H1 (cell line): Measurements from ENCODE around the gene USH1C. TPM values are rescaled to one million over a fixed set of nuclear protein-coding genes. Genes with fewer than 3 reads are reported as not detected.

Experiments used
- BCL11A ChIP-seq, 2 experiments: IDR thresholded peaks; one replicate each; pipeline ENCODE4 v1.6.1; 2011; ENCODE audit warnings: low read depth in 2 of 2, low read length in 2 of 2, mild to moderate bottlenecking in 2 of 2
- CHD2 ChIP-seq: IDR thresholded peaks from 2 replicates; pipeline ENCODE4 v1.6.1; 2012; ENCODE audit warnings: low read length, improper control_type of control experiment
- CHD7 ChIP-seq: fragments of 300-600 bp; sonication (generic); IDR thresholded peaks from 2 replicates; pipeline ENCODE4 v1.7.1; 2012; ENCODE audit warnings: low read length, moderate library complexity, mild to moderate bottlenecking, inconsistent platforms; ENCODE audit not compliant: insufficient replicate concordance
- GTF2F1 ChIP-seq: IDR thresholded peaks from 2 replicates; pipeline ENCODE4 v1.6.1; 2012; ENCODE audit warnings: low read depth, low read length, improper control_type of control experiment, borderline replicate concordance
- PHF8 ChIP-seq: fragments of 200-600 bp; sonication (generic); conservative IDR thresholded peaks from 2 replicates; pipeline ENCODE4 v1.7.1; 2012; ENCODE audit warnings: low read depth, mild to moderate bottlenecking, inconsistent platforms, low read length, moderate library complexity
- RNF2 ChIP-seq: fragments of 200-900, 300-1000 bp; sonication (generic); IDR thresholded peaks from 2 replicates; pipeline ENCODE4 v1.7.1; 2016; ENCODE audit warnings: borderline replicate concordance, low read depth, mild to moderate bottlenecking, antibody characterized with exemption, low read length; ENCODE audit not compliant: poor library complexity, severe bottlenecking; ENCODE audit errors: missing control alignments
- SP2 ChIP-seq: IDR thresholded peaks from 2 replicates; pipeline ENCODE4 v1.6.1; 2012; ENCODE audit warnings: mild to moderate bottlenecking, low read length, inconsistent platforms
- SUZ12 ChIP-seq: fragments of 200-600 bp; sonication (generic); IDR thresholded peaks from 2 replicates; pipeline ENCODE4 v1.6.1; 2012; ENCODE audit warnings: mild to moderate bottlenecking, inconsistent platforms, low read length, moderate library complexity, mixed read lengths
- USF2 ChIP-seq: IDR thresholded peaks from 2 replicates; pipeline ENCODE4 v1.6.1; 2011; ENCODE audit warnings: low read length, improper control_type of control experiment
- polyA plus RNA-seq, 7 experiments: library from polyadenylated mRNA; depleted of rRNA in 3 of 7; stranded (reverse) in 5 of 7; unstranded in 2 of 7; fragments of >200 nt in 5 of 7; fragments of 200-250 nt in 2 of 7; gene quantifications; 1 replicate in 5 of 7; 2 replicates in 1 of 7; 4 replicates in 1 of 7; pipeline versions ENCODE4 v1.2.1 to v1.2.3, GENCODE V29; 2011 to 2013; ENCODE audit warnings: missing spikeins in 2 of 7, mixed read lengths in 2 of 7
- total RNA-seq: library from RNA; stranded (reverse); fragmentation: NEBNext Ultra II Directional; extraction: Animal tissue kit (Norgen Biotek cat#: 25700); gene quantifications from 2 replicates; pipeline ENCODE4 v1.2.1, GENCODE V29; 2021

Gene USH1C
- total and polyA plus RNA-seq, 2 of the 8 experiments (the other 6 are each of a cell fraction or from before 2014, with no cell fraction given), result 1.3 to 1.6 TPM

GRCh38 chr11:17553249-17553546 is 9.0 kb upstream of the USH1C start (continued):
- TF ChIP-seq CHD7 (no peak), BCL11A (IDR thresholded peaks at IDR 0.05; ENCODE audit: low read depth in 2 of 2, low read length in 2 of 2) (no peak), SUZ12 (no peak), SP2 (no peak), RNF2 (no peak), GTF2F1 (no peak), CHD2 (no peak), USF2 (no peak), PHF8 (no peak)
